ENCODE measurements around the gene NR3C2.

Gene NR3C2

DNA sequence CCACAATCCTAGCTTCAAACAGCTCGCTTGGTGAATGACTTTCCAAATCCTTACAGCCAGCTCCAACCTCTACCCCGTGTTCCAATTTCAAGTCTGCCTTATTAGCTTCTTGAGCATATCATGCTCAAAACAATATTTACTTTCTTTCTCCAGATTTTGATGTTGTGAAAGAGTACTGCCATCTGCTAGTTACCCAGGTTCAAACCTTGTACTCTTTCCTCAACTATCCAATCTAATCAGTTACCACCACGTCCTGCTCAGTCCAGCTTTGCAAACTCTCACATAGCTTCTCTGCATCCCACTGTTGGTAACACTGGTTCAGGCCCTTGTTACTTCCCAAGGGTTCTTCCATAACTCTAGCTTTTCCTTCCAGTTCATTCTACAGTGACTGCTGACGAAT, 179.1 kb downstream of the NR3C2 start:
- Histone ChIP-seq H2AFZ (ENCODE audit: low read depth, low read length, severe bottlenecking) (no peak overlapping the region), H3K4me2 (ENCODE audit: low read depth, low read length, poor library complexity, severe bottlenecking) (no peak overlapping the region), H3K27ac (ENCODE audit: low read depth, low read length) (no peak overlapping the region), H3K36me3 (ENCODE audit: low read length) (no peaks in the 10 kb centered on the region), H3K27me3 (ENCODE audit: low read length) (no peaks in the 10 kb centered on the region), H3K9me3 (ENCODE audit: insufficient read depth, low read length) (no peaks in the 10 kb centered on the region), H3K9me2 (replicated peaks; ENCODE audit: insufficient read depth, low read length) (no peaks in the 10 kb centered on the region), H3K4me3 (ENCODE audit: insufficient read depth, low read length, poor library complexity, severe bottlenecking) (no peak overlapping the region), H4K20me1 (ENCODE audit: low read depth, low read length) (no peaks in the 10 kb centered on the region), H3F3A (ENCODE audit: insufficient read depth) (no peaks in the 10 kb centered on the region), H3K79me2 (ENCODE audit: insufficient read depth, low read length) (no peaks in the 10 kb centered on the region), H3K9ac (ENCODE audit: low read length) (no peak overlapping the region)
- TF ChIP-seq, protein P1, sequence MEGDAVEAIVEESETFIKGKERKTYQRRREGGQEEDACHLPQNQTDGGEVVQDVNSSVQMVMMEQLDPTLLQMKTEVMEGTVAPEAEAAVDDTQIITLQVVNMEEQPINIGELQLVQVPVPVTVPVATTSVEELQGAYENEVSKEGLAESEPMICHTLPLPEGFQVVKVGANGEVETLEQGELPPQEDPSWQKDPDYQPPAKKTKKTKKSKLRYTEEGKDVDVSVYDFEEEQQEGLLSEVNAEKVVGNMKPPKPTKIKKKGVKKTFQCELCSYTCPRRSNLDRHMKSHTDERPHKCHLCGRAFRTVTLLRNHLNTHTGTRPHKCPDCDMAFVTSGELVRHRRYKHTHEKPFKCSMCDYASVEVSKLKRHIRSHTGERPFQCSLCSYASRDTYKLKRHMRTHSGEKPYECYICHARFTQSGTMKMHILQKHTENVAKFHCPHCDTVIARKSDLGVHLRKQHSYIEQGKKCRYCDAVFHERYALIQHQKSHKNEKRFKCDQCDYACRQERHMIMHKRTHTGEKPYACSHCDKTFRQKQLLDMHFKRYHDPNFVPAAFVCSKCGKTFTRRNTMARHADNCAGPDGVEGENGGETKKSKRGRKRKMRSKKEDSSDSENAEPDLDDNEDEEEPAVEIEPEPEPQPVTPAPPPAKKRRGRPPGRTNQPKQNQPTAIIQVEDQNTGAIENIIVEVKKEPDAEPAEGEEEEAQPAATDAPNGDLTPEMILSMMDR (IDR thresholded peaks at IDR 0.05; ENCODE audit: insufficient read depth, low read length, poor library complexity, severe bottlenecking) = no peak
- no peak for TF ChIP-seq EZH2phosphoT487 (conservative IDR thresholded peaks at IDR 0.05; ENCODE audit: low read length)

DNA sequence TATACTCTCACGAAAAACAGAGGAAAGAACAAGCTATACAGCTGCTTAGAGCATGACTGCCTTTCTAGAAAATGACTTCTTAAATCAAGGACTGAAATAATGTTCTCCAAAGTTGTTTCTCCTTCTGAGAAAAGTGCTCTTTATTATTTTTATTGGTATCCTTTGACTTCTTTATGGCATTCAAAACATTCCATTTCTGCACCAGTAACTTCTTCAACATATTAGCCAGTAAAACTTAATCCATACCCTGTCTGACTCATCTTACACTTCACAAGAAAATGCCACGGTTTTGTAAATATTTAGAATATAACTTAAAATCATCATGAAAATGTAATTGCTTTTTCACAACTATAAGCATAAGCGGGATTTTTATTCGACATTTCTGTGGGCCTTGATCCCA, 180.4 kb downstream of the NR3C2 start:
- no peak overlapping the region for H2AFZ ChIP-seq (ENCODE audit: low read depth, low read length, severe bottlenecking)
- TF ChIP-seq EZH2phosphoT487 (conservative IDR thresholded peaks at IDR 0.05; ENCODE audit: low read length) = no peak
- no peaks in the 10 kb centered on the region for H3K9me3 ChIP-seq (ENCODE audit: insufficient read depth, low read length)
- H3K9me2 ChIP-seq (replicated peaks; ENCODE audit: insufficient read depth, low read length) = no peaks in the 10 kb centered on the region
- no peaks in the 10 kb centered on the region for H3F3A ChIP-seq (ENCODE audit: insufficient read depth)
- no peaks in the 10 kb centered on the region for H3K27me3 ChIP-seq (ENCODE audit: low read length)
- H4K20me1 ChIP-seq (ENCODE audit: low read depth, low read length) = no peaks in the 10 kb centered on the region
- H3K4me2 ChIP-seq (ENCODE audit: low read depth, low read length, poor library complexity, severe bottlenecking) = no peak overlapping the region
- H3K9ac ChIP-seq (ENCODE audit: low read length) = no peak overlapping the region
- no peaks in the 10 kb centered on the region for H3K79me2 ChIP-seq (ENCODE audit: insufficient read depth, low read length)
- H3K27ac ChIP-seq (ENCODE audit: low read depth, low read length) = no peak overlapping the region
- H3K36me3 ChIP-seq (ENCODE audit: low read length) = no peaks in the 10 kb centered on the region
- no peak overlapping the region for H3K4me3 ChIP-seq (ENCODE audit: insufficient read depth, low read length, poor library complexity, severe bottlenecking)

DNA sequence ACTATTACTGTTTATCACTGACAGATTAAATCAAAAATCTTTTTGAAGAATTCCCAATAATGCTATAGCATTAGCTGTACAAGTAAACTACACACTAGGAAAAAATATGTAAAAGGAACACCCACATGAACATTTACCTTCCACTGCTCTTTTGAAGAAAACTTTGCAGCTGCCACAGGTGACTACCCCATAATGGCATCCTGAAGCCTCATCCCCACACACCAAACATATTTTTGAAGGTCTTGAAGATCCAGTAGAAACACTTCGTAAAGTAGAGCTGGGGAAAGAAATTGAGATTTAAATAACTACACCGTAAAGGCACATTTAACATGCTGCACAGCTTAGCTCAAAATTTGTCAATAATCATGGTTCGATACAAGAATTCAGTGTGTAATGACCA, 182.4 kb downstream of the NR3C2 start:
- Histone ChIP-seq H3K4me3 (ENCODE audit: insufficient read depth, low read length, poor library complexity, severe bottlenecking) (no peak overlapping the region), H3K9me3 (ENCODE audit: insufficient read depth, low read length) (no peaks in the 10 kb centered on the region), H3K9ac (ENCODE audit: low read length) (no peak overlapping the region), H3K79me2 (ENCODE audit: insufficient read depth, low read length) (no peaks in the 10 kb centered on the region), H3K9me2 (replicated peaks; ENCODE audit: insufficient read depth, low read length) (no peaks in the 10 kb centered on the region), H3K27me3 (ENCODE audit: low read length) (no peaks in the 10 kb centered on the region), H3K36me3 (ENCODE audit: low read length) (no peaks in the 10 kb centered on the region), H3K4me2 (ENCODE audit: low read depth, low read length, poor library complexity, severe bottlenecking) (no peak overlapping the region), H2AFZ (ENCODE audit: low read depth, low read length, severe bottlenecking) (no peak overlapping the region), H4K20me1 (ENCODE audit: low read depth, low read length) (no peaks in the 10 kb centered on the region), H3F3A (ENCODE audit: insufficient read depth) (no peaks in the 10 kb centered on the region), H3K27ac (ENCODE audit: low read depth, low read length) (no peak overlapping the region)
- TF ChIP-seq, protein P1 (IDR thresholded peaks at IDR 0.05; ENCODE audit: insufficient read depth, low read length, poor library complexity, severe bottlenecking) = no peak
- no peak for TF ChIP-seq EZH2phosphoT487 (conservative IDR thresholded peaks at IDR 0.05; ENCODE audit: low read length)

DNA sequence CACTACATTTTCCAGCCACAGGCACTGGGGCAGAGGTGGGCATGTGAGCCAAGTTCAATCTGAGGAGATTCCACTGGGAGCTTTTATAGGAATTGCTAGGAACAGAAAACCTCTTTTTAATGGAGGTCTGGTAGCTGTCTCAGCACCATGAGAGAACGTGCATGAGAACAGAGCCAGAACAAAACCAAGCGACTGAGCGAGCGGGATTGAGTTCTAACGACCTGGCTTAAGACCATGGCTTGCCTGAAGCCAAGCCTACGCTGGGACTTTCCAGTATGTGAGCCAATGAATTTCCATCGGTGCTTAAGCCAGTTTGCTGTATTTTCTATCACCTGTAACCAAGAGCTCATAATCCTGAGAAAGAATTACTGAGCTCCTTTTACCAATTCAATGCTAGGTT, 183.7 kb downstream of the NR3C2 start:
- Histone ChIP-seq H4K20me1 (ENCODE audit: low read depth, low read length) (no peaks in the 10 kb centered on the region), H3K9ac (ENCODE audit: low read length) (no peak overlapping the region), H3K4me2 (ENCODE audit: low read depth, low read length, poor library complexity, severe bottlenecking) (no peak overlapping the region), H3K27ac (ENCODE audit: low read depth, low read length) (no peak overlapping the region), H3K36me3 (ENCODE audit: low read length) (no peaks in the 10 kb centered on the region), H3K4me3 (ENCODE audit: insufficient read depth, low read length, poor library complexity, severe bottlenecking) (no peak overlapping the region), H3F3A (ENCODE audit: insufficient read depth) (no peaks in the 10 kb centered on the region), H3K9me2 (replicated peaks; ENCODE audit: insufficient read depth, low read length) (no peaks in the 10 kb centered on the region), H3K79me2 (ENCODE audit: insufficient read depth, low read length) (no peaks in the 10 kb centered on the region), H3K27me3 (ENCODE audit: low read length) (no peaks in the 10 kb centered on the region), H2AFZ (ENCODE audit: low read depth, low read length, severe bottlenecking) (no peak overlapping the region), H3K9me3 (ENCODE audit: insufficient read depth, low read length) (no peaks in the 10 kb centered on the region)
- TF ChIP-seq, protein P1 (IDR thresholded peaks at IDR 0.05; ENCODE audit: insufficient read depth, low read length, poor library complexity, severe bottlenecking) = no peak
- TF ChIP-seq EZH2phosphoT487 (conservative IDR thresholded peaks at IDR 0.05; ENCODE audit: low read length) = no peak
